A549 (cell line): ENCODE data around the gene ANK3.

Experiments used
- CHD4 ChIP-seq: fragments of 200-600 bp; sonication (generic); IDR thresholded peaks from 2 replicates; pipeline ENCODE4 v1.6.1; 2016; ENCODE audit warnings: antibody characterized with exemption, mild to moderate bottlenecking, borderline replicate concordance
- MAX ChIP-seq: IDR thresholded peaks from 2 replicates; pipeline ENCODE4 v1.6.1; 2012
- POLR2AphosphoS2 ChIP-seq: conservative IDR thresholded peaks from 2 replicates; pipeline ENCODE4 v1.6.1; 2012; ENCODE audit warnings: low read length, improper control_type of control experiment, inconsistent platforms

GRCh38 chr10:60384011-60384410, 5.7 kb downstream of the ANK3 start:
- no peak for TF ChIP-seq POLR2AphosphoS2
- TF ChIP-seq CHD4 = no peak
- TF ChIP-seq MAX = no peak
